Karpas-422 (cell line): ENCODE data around the gene APOM. TPM values are rescaled to one million over a fixed set of nuclear protein-coding genes. Genes with fewer than 3 reads are reported as not detected.

Source experiments
- DNase-seq: peaks from one replicate; pipeline ENCODE4 v3.0.0-alpha.2; 2015
- H2AFZ ChIP-seq: fragments of 200-600 bp; sonication (generic); 2 replicates; pipeline ENCODE4 v1.6.1; 2014; ENCODE audit warnings: antibody characterized with exemption, low read length, mixed read lengths
- H3K27ac ChIP-seq: fragments of 200-600 bp; sonication (generic); 2 replicates; pipeline ENCODE4 v1.5.1; 2014; ENCODE audit warnings: mild to moderate bottlenecking, low read length, moderate library complexity
- H3K27me3 ChIP-seq: fragments of 200-600 bp; sonication (generic); 2 replicates; pipeline ENCODE4 v1.6.1; 2014; ENCODE audit warnings: low read length, mixed read lengths
- H3K36me3 ChIP-seq: fragments of 200-600 bp; sonication (generic); 2 replicates; pipeline ENCODE4 v1.6.1; 2014; ENCODE audit warnings: low read length, mixed read lengths; ENCODE audit not compliant: insufficient read depth
- H3K4me1 ChIP-seq: fragments of 200-600 bp; sonication (generic); 2 replicates; pipeline ENCODE4 v1.6.1; 2014; ENCODE audit warnings: mild to moderate bottlenecking, low read length, mixed read lengths
- H3K4me2 ChIP-seq: fragments of 200-600 bp; sonication (generic); 2 replicates; pipeline ENCODE4 v1.6.1; 2014; ENCODE audit warnings: low read length, low read depth, mild to moderate bottlenecking; ENCODE audit not compliant: poor library complexity, severe bottlenecking
- H3K4me3 ChIP-seq: fragments of 200-600 bp; sonication (generic); 2 replicates; pipeline ENCODE4 v1.5.1; 2014; ENCODE audit warnings: mild to moderate bottlenecking, antibody characterized with exemption, low read length, mixed read lengths
- H3K79me2 ChIP-seq: fragments of 200-600 bp; sonication (generic); 2 replicates; pipeline ENCODE4 v1.6.1; 2014; ENCODE audit warnings: mild to moderate bottlenecking, low read length, mixed read lengths
- H3K9ac ChIP-seq: fragments of 200-600 bp; sonication (generic); 2 replicates; pipeline ENCODE4 v1.6.0; 2014; ENCODE audit warnings: low read length
- H3K9me2 ChIP-seq: fragments of 200-600 bp; sonication (generic), shearing (Covaris generic); replicated peaks from 2 replicates; pipeline ENCODE4 v1.6.0; 2014; ENCODE audit warnings: mild to moderate bottlenecking, low read length, moderate library complexity; ENCODE audit not compliant: insufficient read depth
- H3K9me3 ChIP-seq: fragments of 300-700, 200-600 bp; sonication (generic); 2 replicates; pipeline ENCODE4 v1.6.1; 2014; ENCODE audit warnings: low read length, mixed read lengths
- H4K20me1 ChIP-seq: fragments of 200-600 bp; sonication (generic); 2 replicates; pipeline ENCODE4 v1.6.1; 2014; ENCODE audit warnings: mild to moderate bottlenecking, antibody characterized with exemption, low read length, low read depth; ENCODE audit not compliant: insufficient read depth
- total RNA-seq: library from RNA; depleted of rRNA; stranded (reverse); fragments of >200 nt; shearing (Covaris generic); gene quantifications from 2 replicates; pipeline ENCODE4 v1.2.3, GENCODE V29; 2014; ENCODE audit warnings: low replicate concordance

The APOM gene
- total RNA-seq, 1 experiment from 2014 or later = 6.7 TPM

GRCh38 chr6:31677955-31678354, 22.3 kb downstream of the APOM start:
- Histone ChIP-seq H3K27me3 (no peaks in the 10 kb centered on the region), H2AFZ (no peak overlapping the region), H3K36me3 (no peaks in the 10 kb centered on the region), H3K9ac (no peak overlapping the region), H3K9me2 (no peaks in the 10 kb centered on the region), H3K4me2 (no peak overlapping the region), H3K79me2 (no peaks in the 10 kb centered on the region), H3K4me3 (no peak overlapping the region), H3K4me1 (peaks cover 14% of the 10 kb centered on the region), H3K9me3 (no peaks in the 10 kb centered on the region), H3K27ac (no peak overlapping the region), H4K20me1 (no peaks in the 10 kb centered on the region)
- no peak for DNase-seq

- Histone ChIP-seq H3K4me3 (peak within 1 kb of the TSS; percentile 64), H3K27ac (no peak within 1 kb of the TSS), H3K36me3 (no peaks in the 10 kb centered on the region), H3K9me3 (no peaks in the 10 kb centered on the region), H3K4me1 (peaks cover 14% of the 10 kb centered on the region), H3K9me2 (no peaks in the 10 kb centered on the region), H4K20me1 (no peaks in the 10 kb centered on the region), H3K9ac (peak within 1 kb of the TSS; percentile 64), H3K79me2 (no peaks in the 10 kb centered on the region), H2AFZ (no peak within 1 kb of the TSS), H3K4me2 (peak within 1 kb of the TSS; percentile 83), H3K27me3 (no peaks in the 10 kb centered on the region)
- DNase-seq = peak; percentile 77
Observed at GRCh38 chr6:31680226-31681134, 24.8 kb downstream of the APOM start, which contains the start of gene LY6G5C. Gene LY6G5C (minus strand): TSS chr6:31681067. CDS start chr6:31680373, 694 bp downstream.

- no peaks in the 10 kb centered on the region for H3K9me3 ChIP-seq
- H3K27me3 ChIP-seq = no peaks in the 10 kb centered on the region
- DNase-seq = peak; percentile 68
- H3K27ac ChIP-seq = no peak overlapping the region
- peak overlapping the region; percentile 64 for H3K4me3 ChIP-seq
- no peaks in the 10 kb centered on the region for H4K20me1 ChIP-seq
- H2AFZ ChIP-seq = no peak overlapping the region
- peak overlapping the region; percentile 64 for H3K9ac ChIP-seq
- H3K79me2 ChIP-seq = no peaks in the 10 kb centered on the region
- peaks cover 14% of the 10 kb centered on the region for H3K4me1 ChIP-seq
- no peaks in the 10 kb centered on the region for H3K36me3 ChIP-seq
- peak overlapping the region; percentile 83 for H3K4me2 ChIP-seq
- H3K9me2 ChIP-seq = no peaks in the 10 kb centered on the region
Observed at GRCh38 chr6:31681135-31681671, 25.5 kb downstream of the APOM start.

GRCh38 chr6:31683591-31683990, 27.9 kb downstream of the APOM start:
- no peaks in the 10 kb centered on the region for H4K20me1 ChIP-seq
- no peak overlapping the region for H3K27ac ChIP-seq
- no peaks in the 10 kb centered on the region for H3K27me3 ChIP-seq
- H2AFZ ChIP-seq = no peak overlapping the region
- peaks cover 3% of the 10 kb centered on the region; the same call in 1 of the 2 replicates for H3K36me3 ChIP-seq
- no peak overlapping the region for H3K4me2 ChIP-seq
- peaks cover 14% of the 10 kb centered on the region for H3K4me1 ChIP-seq
- no peaks in the 10 kb centered on the region for H3K9me3 ChIP-seq
- no peaks in the 10 kb centered on the region for H3K79me2 ChIP-seq
- H3K4me3 ChIP-seq = no peak overlapping the region
- H3K9ac ChIP-seq = no peak overlapping the region
- no peak for DNase-seq
- no peaks in the 10 kb centered on the region for H3K9me2 ChIP-seq

- Histone ChIP-seq H3K27me3 (no peaks in the 10 kb centered on the region), H3K9me3 (no peaks in the 10 kb centered on the region), H4K20me1 (no peaks in the 10 kb centered on the region), H3K4me1 (peaks cover 15% of the 10 kb centered on the region), H3K9me2 (no peaks in the 10 kb centered on the region), H3K79me2 (no peaks in the 10 kb centered on the region), H3K36me3 (peaks cover 11% of the 10 kb centered on the region; the same call in 1 of the 2 replicates), H3K27ac (no peak overlapping the region), H3K4me3 (no peak overlapping the region), H3K9ac (no peak overlapping the region), H2AFZ (no peak overlapping the region), H3K4me2 (no peak overlapping the region)
- no peak for DNase-seq
Observed at GRCh38 chr6:31686483-31686882, 30.8 kb downstream of the APOM start.

- no peaks in the 10 kb centered on the region for H3K27me3 ChIP-seq
- H3K36me3 ChIP-seq = peaks cover 11% of the 10 kb centered on the region; the same call in 1 of the 2 replicates
- peaks cover 13% of the 10 kb centered on the region for H3K4me1 ChIP-seq
- no peak overlapping the region for H3K4me3 ChIP-seq
- H2AFZ ChIP-seq = no peak overlapping the region
- no peak overlapping the region for H3K4me2 ChIP-seq
- no peak overlapping the region for H3K9ac ChIP-seq
- no peaks in the 10 kb centered on the region for H3K9me3 ChIP-seq
- no peaks in the 10 kb centered on the region for H3K9me2 ChIP-seq
- no peaks in the 10 kb centered on the region for H4K20me1 ChIP-seq
- H3K27ac ChIP-seq = no peak overlapping the region
- DNase-seq = no peak
- H3K79me2 ChIP-seq = no peaks in the 10 kb centered on the region
Observed at GRCh38 chr6:31687321-31687720, 31.6 kb downstream of the APOM start.

- Histone ChIP-seq H3K36me3 (peaks cover 11% of the 10 kb centered on the region; the same call in 1 of the 2 replicates), H3K79me2 (no peaks in the 10 kb centered on the region), H2AFZ (no peak overlapping the region), H4K20me1 (no peaks in the 10 kb centered on the region), H3K9me3 (no peaks in the 10 kb centered on the region), H3K9me2 (no peaks in the 10 kb centered on the region), H3K4me2 (no peak overlapping the region), H3K4me1 (peaks cover 13% of the 10 kb centered on the region), H3K4me3 (no peak overlapping the region), H3K9ac (no peak overlapping the region), H3K27ac (no peak overlapping the region), H3K27me3 (no peaks in the 10 kb centered on the region)
- no peak for DNase-seq
Observed at GRCh38 chr6:31687860-31688693, 32.4 kb downstream of the APOM start.
